ENCODE measurements around the gene PKP2. TPM values are rescaled to one million over a fixed set of nuclear protein-coding genes. Genes with fewer than 3 reads are reported as not detected.
"Not testable (repeated sequence)": the region's sequence is repeated elsewhere in the genome, so short reads cannot be mapped to it uniquely, and the experiment has no call there.

The PKP2 gene
- total and polyA plus RNA-seq, 2 of the 4 experiments (the other 2 are of a cell fraction) = 0.10 to 0.18 TPM

GRCh38 chr12:32892369-32892768 is 4.2 kb downstream of the PKP2 start:
- POLR2A ChIA-PET (ENCODE audit: unreplicated experiment) = not testable (repeated sequence)

More at GRCh38 chr12:32892369-32892768, 4.2 kb downstream of the PKP2 start:
- H4K91ac ChIP-seq (ENCODE audit: insufficient read depth, low read depth, low read length); H3K36me3 ChIP-seq (ENCODE audit: control insufficient read depth, insufficient read depth, low read length); H3K27ac ChIP-seq (ENCODE audit: insufficient read depth, low read length); intact Hi-C loops (cut with micrococcal nuclease); H2AK5ac ChIP-seq (ENCODE audit: low read depth, low read length); H3K18ac ChIP-seq (ENCODE audit: low read depth, low read length); H3K4ac ChIP-seq (ENCODE audit: low read depth, low read length); in situ Hi-C loops (cut with MboI; ENCODE audit: low sequenced_read_pairs); H3K4me3 ChIP-seq (ENCODE audit: insufficient read depth, low read depth, low read length); H3K4me1 ChIP-seq (ENCODE audit: control insufficient read depth, insufficient read depth, low read length); ATAC-seq (ENCODE audit: low read depth); H2BK15ac ChIP-seq (ENCODE audit: low read depth, low read length); dilution Hi-C loops (cut with HindIII; ENCODE audit: low sequenced_read_pairs, unreplicated experiment); H4K20me1 ChIP-seq (ENCODE audit: insufficient read depth, low read length); H2BK5ac ChIP-seq (ENCODE audit: low read depth, low read length, poor library complexity, severe bottlenecking); H3K9ac ChIP-seq (ENCODE audit: low read depth, low read length); H4K8ac ChIP-seq (ENCODE audit: low read depth in 2 of 2, low read length in 2 of 2); H3K14ac ChIP-seq (replicated peaks; ENCODE audit: low read depth, low read length); H3K56ac ChIP-seq (ENCODE audit: extremely low read depth, insufficient read depth, low read length); DNase-seq; H2AFZ ChIP-seq (replicated peaks; ENCODE audit: low read length, poor library complexity); H4K5ac ChIP-seq (ENCODE audit: low read depth, low read length); H2BK20ac ChIP-seq (ENCODE audit: low read depth, low read length); BruUV-seq (replicated peaks); H3K9me1 ChIP-seq (ENCODE audit: insufficient read depth, low read length); CTCF ChIA-PET; H3K23ac ChIP-seq (ENCODE audit: low read depth, low read length); H3K79me1 ChIP-seq (ENCODE audit: low read depth in 1 of 2, low read length in 2 of 2); H3K9me3 ChIP-seq (ENCODE audit: control insufficient read depth, insufficient read depth, low read length); H2AK9ac ChIP-seq (replicated peaks; ENCODE audit: low read depth, low read length, poor library complexity); H3K4me2 ChIP-seq (ENCODE audit: low read depth, low read length); H2BK120ac ChIP-seq (ENCODE audit: low read depth, low read length): not testable (repeated sequence)
- 60% methylated on average over 2 of the region's 3 CpGs; no CpG with 5 or more reads in 1 of the 2 experiments for WGBS, 2 experiments (ENCODE audit: extremely low coverage in 2 of 2, insufficient read length in 1 of 2)
- H3K27me3 ChIP-seq (ENCODE audit: control insufficient read depth, insufficient read depth, low read length) = peaks cover 15% of the 10 kb centered on the region
